Measurements from ENCODE around the gene ZNRF4.

DNA sequence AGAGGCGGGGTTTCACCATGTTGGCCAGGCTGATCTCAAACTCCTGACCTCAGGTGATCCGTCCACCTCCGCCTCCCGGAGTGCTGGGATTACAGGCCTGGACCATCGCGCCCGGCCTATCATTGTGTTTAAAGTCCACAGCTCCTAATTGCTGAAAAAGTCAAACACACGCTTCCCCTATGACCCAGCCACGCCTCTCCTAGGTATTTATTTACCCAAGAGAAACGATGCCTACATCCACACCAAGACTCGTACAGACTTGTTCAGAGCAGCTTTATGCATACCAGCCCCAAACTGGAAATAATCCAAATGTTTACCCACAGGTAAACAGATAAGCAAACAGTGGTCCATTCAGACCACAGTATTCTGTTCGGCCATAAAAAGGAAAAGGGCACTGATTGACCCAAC, 15.1 kb downstream of the ZNRF4 start:
- TF ChIP-seq, protein P1, sequence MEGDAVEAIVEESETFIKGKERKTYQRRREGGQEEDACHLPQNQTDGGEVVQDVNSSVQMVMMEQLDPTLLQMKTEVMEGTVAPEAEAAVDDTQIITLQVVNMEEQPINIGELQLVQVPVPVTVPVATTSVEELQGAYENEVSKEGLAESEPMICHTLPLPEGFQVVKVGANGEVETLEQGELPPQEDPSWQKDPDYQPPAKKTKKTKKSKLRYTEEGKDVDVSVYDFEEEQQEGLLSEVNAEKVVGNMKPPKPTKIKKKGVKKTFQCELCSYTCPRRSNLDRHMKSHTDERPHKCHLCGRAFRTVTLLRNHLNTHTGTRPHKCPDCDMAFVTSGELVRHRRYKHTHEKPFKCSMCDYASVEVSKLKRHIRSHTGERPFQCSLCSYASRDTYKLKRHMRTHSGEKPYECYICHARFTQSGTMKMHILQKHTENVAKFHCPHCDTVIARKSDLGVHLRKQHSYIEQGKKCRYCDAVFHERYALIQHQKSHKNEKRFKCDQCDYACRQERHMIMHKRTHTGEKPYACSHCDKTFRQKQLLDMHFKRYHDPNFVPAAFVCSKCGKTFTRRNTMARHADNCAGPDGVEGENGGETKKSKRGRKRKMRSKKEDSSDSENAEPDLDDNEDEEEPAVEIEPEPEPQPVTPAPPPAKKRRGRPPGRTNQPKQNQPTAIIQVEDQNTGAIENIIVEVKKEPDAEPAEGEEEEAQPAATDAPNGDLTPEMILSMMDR (IDR thresholded peaks at IDR 0.05), result no peak
- TF ChIP-seq ZFX (IDR thresholded peaks at IDR 0.05; ENCODE audit: borderline replicate concordance), result no peak
